K562 (cell line): ENCODE results near the gene CMIP. TPM values are rescaled to one million over a fixed set of nuclear protein-coding genes. Genes with fewer than 3 reads are reported as not detected.

Source experiments
- FOS ChIP-seq: IDR thresholded peaks from 3 replicates; pipeline ENCODE4 v1.6.1; 2011; ENCODE audit not compliant: insufficient read length; ENCODE audit errors: extremely low read depth
- MGA ChIP-seq: fragments of 450-650 bp; IDR thresholded peaks from 2 replicates; pipeline ENCODE4 v1.6.1; 2016; ENCODE audit warnings: mild to moderate bottlenecking, moderate library complexity
- POLR2B ChIP-seq: fragments of 450-650 bp; IDR thresholded peaks from 2 replicates; pipeline ENCODE4 v1.6.1; 2018; ENCODE audit warnings: low read depth; ENCODE audit not compliant: partially characterized antibody
- PRPF4 ChIP-seq: fragments of 200-400 bp; formaldehyde crosslinking; IDR thresholded peaks from one replicate; pipeline ENCODE4 v1.6.1; 2017; ENCODE audit warnings: low read length, low read depth, mild to moderate bottlenecking; ENCODE audit not compliant: insufficient read depth, poor library complexity, severe bottlenecking
- RBBP5 ChIP-seq: fragments of 200-600 bp; sonication (generic); IDR thresholded peaks from 2 replicates; pipeline ENCODE4 v1.6.1; 2012; ENCODE audit warnings: borderline replicate concordance, mild to moderate bottlenecking, low read length, control low read depth, inconsistent platforms; ENCODE audit not compliant: insufficient read depth, poor library complexity, severe bottlenecking
- ZC3H11A ChIP-seq: IDR thresholded peaks from 2 replicates; pipeline ENCODE4 v1.6.1; 2012; ENCODE audit warnings: low read depth, low read length, improper control_type of control experiment
- ZNF347 ChIP-seq: fragments of 450-650 bp; formaldehyde crosslinking; IDR thresholded peaks from 2 replicates; pipeline ENCODE4 v1.4.0; 2020; ENCODE audit warnings: low read depth, mild to moderate bottlenecking, moderate library complexity
- polyA plus RNA-seq, 8 experiments: library from polyadenylated mRNA; depleted of rRNA in 4 of 8; stranded (reverse) in 5 of 8; unstranded in 3 of 8; fragments of >200 nt; fragmentation: Nextera tagmentation in 2 of 8; fragmentation: Illumina TruSeq in 1 of 8; extraction: Ambion mirVana in 2 of 8; extraction: Trizol in 1 of 8; gene quantifications; 2 replicates each; pipeline versions ENCODE4 v1.2.1 to v1.2.3, GENCODE V29; 2011 to 2014; ENCODE audit warnings: inconsistent platforms in 1 of 8, missing spikeins in 1 of 8
- total RNA-seq, 7 experiments: library from RNA; depleted of rRNA in 6 of 7; stranded (reverse); fragments of >200 nt in 6 of 7; fragmentation: Illumina TruSeq in 2 of 7; extraction: Trizol in 2 of 7; gene quantifications; 2 replicates each; pipeline versions ENCODE4 v1.2.1 to v1.2.3, GENCODE V29; 2011 to 2021; ENCODE audit warnings: low replicate concordance in 1 of 7
- TF ChIP-seq, protein P1 (sequence below): sonication (generic); formaldehyde crosslinking; IDR thresholded peaks from 2 replicates; pipeline ENCODE4 v1.8.1; 2022; ENCODE audit warnings: missing genetic modification reagents
- TF ChIP-seq, protein P2 (sequence below): fragments of 250-450 bp; sonication (Bioruptor Pico); IDR thresholded peaks from 2 replicates; pipeline ENCODE4 v1.5.0; 2022; ENCODE audit warnings: mild to moderate bottlenecking
- TF ChIP-seq, protein P3 (sequence below), 2 experiments: IDR thresholded peaks; 2 replicates each; pipeline ENCODE4 v1.6.1; 2011; ENCODE audit warnings: borderline replicate concordance in 1 of 2, control low read depth in 1 of 2, low read depth in 1 of 2, low read length in 1 of 2, mild to moderate bottlenecking in 1 of 2, mixed read lengths in 1 of 2, moderate library complexity in 1 of 2; ENCODE audit not compliant: insufficient read depth in 1 of 2, insufficient read length in 1 of 2, poor library complexity in 1 of 2, severe bottlenecking in 1 of 2; ENCODE audit errors: extremely low read depth in 1 of 2

Gene CMIP
- total and polyA plus RNA-seq, 9 of the 15 experiments (the other 6 are each of a cell fraction or from before 2014, with no cell fraction given), result 0.94 to 82.5 (median 10.3) TPM

GRCh38 chr16:81493755-81494433 lies 49.3 kb downstream of the CMIP start (continued):
- TF ChIP-seq, protein P1, sequence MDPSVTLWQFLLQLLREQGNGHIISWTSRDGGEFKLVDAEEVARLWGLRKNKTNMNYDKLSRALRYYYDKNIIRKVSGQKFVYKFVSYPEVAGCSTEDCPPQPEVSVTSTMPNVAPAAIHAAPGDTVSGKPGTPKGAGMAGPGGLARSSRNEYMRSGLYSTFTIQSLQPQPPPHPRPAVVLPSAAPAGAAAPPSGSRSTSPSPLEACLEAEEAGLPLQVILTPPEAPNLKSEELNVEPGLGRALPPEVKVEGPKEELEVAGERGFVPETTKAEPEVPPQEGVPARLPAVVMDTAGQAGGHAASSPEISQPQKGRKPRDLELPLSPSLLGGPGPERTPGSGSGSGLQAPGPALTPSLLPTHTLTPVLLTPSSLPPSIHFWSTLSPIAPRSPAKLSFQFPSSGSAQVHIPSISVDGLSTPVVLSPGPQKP (CRISPR knock-in tag), result no peak
- TF ChIP-seq POLR2B (no peak), FOS (peak; percentile 31), MGA (peak; percentile 94), PRPF4 (no peak), ZC3H11A (no peak), ZNF347 (CRISPR knock-in tag) (no peak), RBBP5 (no peak)
- TF ChIP-seq, protein P2, sequence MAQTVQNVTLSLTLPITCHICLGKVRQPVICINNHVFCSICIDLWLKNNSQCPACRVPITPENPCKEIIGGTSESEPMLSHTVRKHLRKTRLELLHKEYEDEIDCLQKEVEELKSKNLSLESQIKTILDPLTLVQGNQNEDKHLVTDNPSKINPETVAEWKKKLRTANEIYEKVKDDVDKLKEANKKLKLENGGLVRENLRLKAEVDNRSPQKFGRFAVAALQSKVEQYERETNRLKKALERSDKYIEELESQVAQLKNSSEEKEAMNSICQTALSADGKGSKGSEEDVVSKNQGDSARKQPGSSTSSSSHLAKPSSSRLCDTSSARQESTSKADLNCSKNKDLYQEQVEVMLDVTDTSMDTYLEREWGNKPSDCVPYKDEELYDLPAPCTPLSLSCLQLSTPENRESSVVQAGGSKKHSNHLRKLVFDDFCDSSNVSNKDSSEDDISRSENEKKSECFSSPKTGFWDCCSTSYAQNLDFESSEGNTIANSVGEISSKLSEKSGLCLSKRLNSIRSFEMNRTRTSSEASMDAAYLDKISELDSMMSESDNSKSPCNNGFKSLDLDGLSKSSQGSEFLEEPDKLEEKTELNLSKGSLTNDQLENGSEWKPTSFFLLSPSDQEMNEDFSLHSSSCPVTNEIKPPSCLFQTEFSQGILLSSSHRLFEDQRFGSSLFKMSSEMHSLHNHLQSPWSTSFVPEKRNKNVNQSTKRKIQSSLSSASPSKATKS (CRISPR knock-in tag), result no peak
- TF ChIP-seq, protein P3, sequence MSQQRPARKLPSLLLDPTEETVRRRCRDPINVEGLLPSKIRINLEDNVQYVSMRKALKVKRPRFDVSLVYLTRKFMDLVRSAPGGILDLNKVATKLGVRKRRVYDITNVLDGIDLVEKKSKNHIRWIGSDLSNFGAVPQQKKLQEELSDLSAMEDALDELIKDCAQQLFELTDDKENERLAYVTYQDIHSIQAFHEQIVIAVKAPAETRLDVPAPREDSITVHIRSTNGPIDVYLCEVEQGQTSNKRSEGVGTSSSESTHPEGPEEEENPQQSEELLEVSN (IDR thresholded peaks at IDR 0.05; ENCODE audit: borderline replicate concordance in 1 of 2, extremely low read depth in 1 of 2, insufficient read depth in 1 of 2, insufficient read length in 1 of 2, low read depth in 1 of 2, low read length in 1 of 2, poor library complexity in 1 of 2, severe bottlenecking in 1 of 2), result peak; percentile 91 to 94
